GM12878 (cell line): ENCODE results near the gene LRRC8A. TPM values are rescaled to one million over a fixed set of nuclear protein-coding genes. Genes with fewer than 3 reads are reported as not detected.

Experiments
- ATAC-seq: fragments of 200-7000 bp; cut with Tn5 transposase; 3 replicates; pipeline ENCODE4 v1.9.1; 2020; ENCODE audit warnings: mild to moderate bottlenecking, moderate library complexity
- BruUV-seq: library from RNA; stranded (reverse); fragments of 400-500 nt; replicated peaks from 2 replicates; lab custom pipeline; 2021; lab: Mats Ljungman, UMichigan
- CTCF ChIA-PET: fragments of 300-600 bp; sonication (Branson Sonifier 250); formaldehyde crosslinking; extraction: SDS; loops from one replicate; lab custom pipeline; 2021; ENCODE audit warnings: inconsistent platforms; lab: Yijun Ruan, JAX
- POLR2A ChIA-PET: fragments of 350-600 bp; formaldehyde crosslinking; extraction: SDS; loops from one replicate; lab custom pipeline; 2021; ENCODE audit warnings: inconsistent platforms; lab: Charles Lee
- RAD21 ChIA-PET: fragments of 300-600 bp; sonication (Branson Sonifier 250); formaldehyde crosslinking; loops from one replicate; lab custom pipeline; 2023; ENCODE audit warnings: antibody characterized with exemption; ENCODE audit not compliant: unreplicated experiment; lab: Charles Lee
- SMC1A ChIA-PET: fragments of 300-600 bp; sonication (Branson Sonifier 250); formaldehyde crosslinking; loops from one replicate; lab custom pipeline; 2023; ENCODE audit not compliant: unreplicated experiment, uncharacterized antibody; lab: Charles Lee
- DNase-seq: peaks from one replicate; pipeline ENCODE4 v3.0.0-alpha.2; 2011; ENCODE audit warnings: low read depth, low spot score
- FAIRE-seq: peaks from 3 replicates; lab custom pipeline; 2011; peaks lifted over from hg19 to GRCh38; lab: Jason Lieb, UNC
- H2AFZ ChIP-seq: 2 replicates; pipeline ENCODE4 v1.6.0; 2011; ENCODE audit warnings: low read depth, low read length, control low read depth; ENCODE audit not compliant: control insufficient read depth
- H3K27ac ChIP-seq: 2 replicates; pipeline ENCODE4 v1.5.1; 2011; ENCODE audit warnings: control low read depth; ENCODE audit not compliant: control insufficient read depth, insufficient read depth
- H3K27me3 ChIP-seq, 2 experiments: replicated peaks in 1 of 2; 2 replicates each; pipeline versions ENCODE4 v1.6.0 to v1.6.1; 2011; ENCODE audit warnings: low read length in 1 of 2; ENCODE audit not compliant: control insufficient read depth in 2 of 2, insufficient read depth in 2 of 2
- H3K36me3 ChIP-seq, 2 experiments: 2 replicates each; pipeline ENCODE4 v1.5.1; 2011; ENCODE audit warnings: low read length in 1 of 2; ENCODE audit not compliant: control insufficient read depth in 2 of 2, insufficient read depth in 2 of 2
- H3K4me1 ChIP-seq: 2 replicates; pipeline ENCODE4 v1.6.1; 2011; ENCODE audit warnings: mild to moderate bottlenecking, low read length, moderate library complexity, mixed read lengths; ENCODE audit not compliant: control insufficient read depth, insufficient read depth
- H3K4me2 ChIP-seq: 2 replicates; pipeline ENCODE4 v1.6.0; 2011; ENCODE audit warnings: control low read depth; ENCODE audit not compliant: control insufficient read depth, insufficient read depth
- H3K4me3 ChIP-seq: fragments of 200-600 bp; sonication (generic); 2 replicates; pipeline ENCODE4 v1.5.1; 2016
- H3K79me2 ChIP-seq: 2 replicates; pipeline ENCODE4 v1.6.0; 2011; ENCODE audit warnings: low read length; ENCODE audit not compliant: control insufficient read depth, insufficient read depth
- H3K9ac ChIP-seq: 2 replicates; pipeline ENCODE4 v1.8.0; 2011; ENCODE audit warnings: low read length, control low read depth, mixed read lengths; ENCODE audit not compliant: control insufficient read depth, insufficient read depth
- H3K9me3 ChIP-seq: replicated peaks from 3 replicates; pipeline ENCODE4 v1.5.1; 2011; ENCODE audit warnings: mild to moderate bottlenecking, low read length; ENCODE audit not compliant: control insufficient read depth, insufficient read depth
- H4K20me1 ChIP-seq: 2 replicates; pipeline ENCODE4 v1.6.0; 2011; ENCODE audit not compliant: control insufficient read depth, insufficient read depth
- CEBPB ChIP-seq, 2 experiments: fragments of 150-350 bp in 1 of 2; IDR thresholded peaks; 2 replicates each; pipeline ENCODE4 v1.6.1; 2012 to 2014; ENCODE audit warnings: low read depth in 2 of 2, low read length in 2 of 2, borderline replicate concordance in 1 of 2, inconsistent platforms in 1 of 2
- CHD1 ChIP-seq: IDR thresholded peaks from 2 replicates; pipeline ENCODE4 v1.6.1; 2012; ENCODE audit warnings: low read depth, low read length, improper control_type of control experiment
- EED ChIP-seq: sonication (generic); IDR thresholded peaks from 2 replicates; pipeline ENCODE4 v1.6.1; 2016; ENCODE audit warnings: antibody characterized with exemption, low read depth
- ESRRA ChIP-seq: IDR thresholded peaks from 2 replicates; pipeline ENCODE4 v1.6.1; 2012; ENCODE audit warnings: mild to moderate bottlenecking, low read length, improper control_type of control experiment
- MAX ChIP-seq: IDR thresholded peaks from 2 replicates; pipeline ENCODE4 v1.6.1; 2012; ENCODE audit warnings: low read depth, low read length, improper control_type of control experiment
- MTA3 ChIP-seq: IDR thresholded peaks from 2 replicates; pipeline ENCODE4 v1.6.1; 2012; ENCODE audit warnings: low read length, inconsistent platforms, borderline replicate concordance
- NFYB ChIP-seq: IDR thresholded peaks from 2 replicates; pipeline ENCODE4 v1.6.1; 2011; ENCODE audit warnings: low read depth, mild to moderate bottlenecking, low read length, improper control_type of control experiment, moderate library complexity; ENCODE audit not compliant: insufficient read depth
- NR2F1 ChIP-seq: fragments of 450-650 bp; conservative IDR thresholded peaks from 2 replicates; pipeline ENCODE4 v1.6.1; 2017; ENCODE audit warnings: mild to moderate bottlenecking
- POLR2A ChIP-seq: IDR thresholded peaks from 2 replicates; pipeline ENCODE4 v1.6.1; 2011; ENCODE audit warnings: low read depth, mild to moderate bottlenecking, low read length
- POLR2AphosphoS5 ChIP-seq: IDR thresholded peaks from 2 replicates; pipeline ENCODE4 v1.6.1; 2011; ENCODE audit warnings: mild to moderate bottlenecking, low read length, inconsistent platforms
- RUNX3 ChIP-seq: IDR thresholded peaks from 2 replicates; pipeline ENCODE4 v1.6.1; 2012; ENCODE audit warnings: low read length, inconsistent platforms
- SREBF1 ChIP-seq: IDR thresholded peaks from 2 replicates; pipeline ENCODE4 v1.6.1; 2012; ENCODE audit warnings: mild to moderate bottlenecking, low read length
- SUZ12 ChIP-seq: fragments of 200-600 bp; sonication (generic); IDR thresholded peaks from one replicate; pipeline ENCODE4 v1.6.1; 2018; ENCODE audit warnings: antibody characterized with exemption, mild to moderate bottlenecking; ENCODE audit not compliant: unreplicated experiment
- USF1 ChIP-seq: IDR thresholded peaks from 2 replicates; pipeline ENCODE4 v1.6.1; 2011; ENCODE audit warnings: borderline replicate concordance, low read depth, mild to moderate bottlenecking, moderate library complexity, mixed read lengths, low read length; ENCODE audit not compliant: insufficient read depth; ENCODE audit errors: extremely low read length
- ZBED1 ChIP-seq: IDR thresholded peaks from 2 replicates; pipeline ENCODE4 v1.6.1; 2016; ENCODE audit warnings: borderline replicate concordance
- ZNF217 ChIP-seq: fragments of 450-650 bp; IDR thresholded peaks from 2 replicates; pipeline ENCODE4 v1.6.1; 2017; ENCODE audit warnings: antibody characterized with exemption, mild to moderate bottlenecking
- ZNF384 ChIP-seq: IDR thresholded peaks from 2 replicates; pipeline ENCODE4 v1.6.1; 2012; ENCODE audit warnings: low read depth, mild to moderate bottlenecking, low read length, improper control_type of control experiment, borderline replicate concordance
- ZNF622 ChIP-seq: fragments of 450-650 bp; IDR thresholded peaks from 2 replicates; pipeline ENCODE4 v1.6.1; 2017; ENCODE audit warnings: mild to moderate bottlenecking, inconsistent platforms
- WGBS: methylation state at CpG from one replicate; pipeline ENCODE4 v1.1.6; 2016; ENCODE audit warnings: low lambda C conversion rate; ENCODE audit not compliant: insufficient replicate concordance, insufficient coverage; ENCODE audit errors: missing lambda C conversion rate; 5-methylcytosine and 5-hydroxymethylcytosine counted together
- in situ Hi-C: fragments of 300-500 bp; cut with MboI; formaldehyde crosslinking; loops from 9 replicates; pipeline ENCODE4 v1.14.3; 2018; ENCODE audit warnings: mixed read lengths
- intact Hi-C: fragments of 100-400 bp; cut with micrococcal nuclease; formaldehyde crosslinking; loops from one replicate; pipeline ENCODE4 v1.14.2; 2022; ENCODE audit not compliant: unreplicated experiment
- polyA plus RNA-seq, 11 experiments: library from polyadenylated mRNA; depleted of rRNA in 4 of 11; unstranded in 6 of 11; stranded (reverse) in 5 of 11; fragments of >200 nt; fragmentation: Nextera tagmentation in 4 of 11; fragmentation: Illumina TruSeq in 1 of 11; extraction: Ambion mirVana in 4 of 11; extraction: Trizol in 1 of 11; gene quantifications; 1 replicate in 1 of 11; 2 replicates in 10 of 11; pipeline versions ENCODE4 v1.2.1 to v1.2.3, GENCODE V29; 2011 to 2016; ENCODE audit warnings: inconsistent platforms in 2 of 11, missing spikeins in 2 of 11, low read depth in 1 of 11
- total RNA-seq, 4 experiments: library from RNA; depleted of rRNA in 3 of 4; stranded (reverse); fragments of >200 nt in 3 of 4; fragmentation: Illumina TruSeq in 1 of 4; extraction: Trizol in 1 of 4; gene quantifications; 2 replicates each; pipeline versions ENCODE4 v1.2.1 to v1.2.3, GENCODE V29; 2013 to 2021
- TF ChIP-seq, protein P1 (sequence below), 3 experiments: IDR thresholded peaks in 2 of 3; conservative IDR thresholded peaks in 1 of 3; 2 replicates each; pipeline ENCODE4 v1.5.1; 2011; ENCODE audit warnings: low read depth in 3 of 3, low read length in 3 of 3, mild to moderate bottlenecking in 3 of 3, control low read depth in 2 of 3, moderate library complexity in 2 of 3, inconsistent platforms in 1 of 3, mixed read lengths in 1 of 3; ENCODE audit not compliant: control insufficient read depth in 2 of 3, insufficient read depth in 1 of 3; ENCODE audit errors: extremely low read depth in 1 of 3

Gene LRRC8A
- total and polyA plus RNA-seq, 10 of the 15 experiments (the other 5 are each of a cell fraction or from before 2014, with no cell fraction given) = 1.6 to 15.9 (median 9.7) TPM

DNA sequence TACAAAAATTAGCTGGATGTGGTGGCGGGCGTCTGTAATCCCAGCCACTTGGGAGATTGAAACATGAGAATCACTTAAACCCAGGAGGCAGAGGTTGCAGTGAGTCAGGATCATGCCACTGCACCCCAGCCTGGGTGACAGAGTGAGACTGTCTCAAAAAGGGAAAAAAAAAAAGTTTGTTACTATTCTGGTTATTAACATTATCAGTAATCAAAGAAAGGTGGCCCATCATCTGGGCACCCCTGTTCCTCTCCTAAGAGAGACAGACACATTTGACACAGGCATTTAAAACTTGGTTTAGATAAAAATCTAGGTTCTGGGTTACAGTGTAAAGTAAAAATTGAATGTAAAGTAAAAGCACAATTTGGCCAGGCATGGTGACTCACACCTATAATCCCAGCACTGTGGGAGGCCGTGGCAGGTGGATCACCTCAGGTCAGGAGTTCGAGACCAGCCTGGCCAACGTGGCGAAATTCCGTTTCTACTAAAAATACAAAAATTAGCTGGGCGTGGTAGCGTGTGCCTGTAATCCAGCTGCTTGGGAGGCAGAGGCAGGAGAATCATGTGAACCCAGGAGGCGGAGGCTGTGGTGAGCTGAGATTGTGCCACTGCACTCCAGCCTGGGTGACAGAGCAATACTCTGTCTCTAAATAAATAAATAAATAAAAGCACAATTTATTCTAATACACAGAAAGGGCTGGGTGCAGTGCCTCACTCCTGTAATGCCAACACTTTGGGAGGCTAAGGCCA lies 22.1 kb downstream of the LRRC8A start:
- no peak overlapping the region for H3K4me2 ChIP-seq
- SMC1A ChIA-PET = interaction anchor here (0.6 kb wide), 1 partner anchor 300 kb away, joined by 3 read pairs; no protein-coding TSS in a partner anchor
- intact Hi-C loops = no loop called here

More for the DNA sequence above, 22.1 kb downstream of the LRRC8A start:
- no TSS peak for BruUV-seq
- in situ Hi-C loops = no loop called here
- Histone ChIP-seq H3K27ac (no peak overlapping the region), H3K36me3 (peaks cover 8 to 17% of the 10 kb centered on the region in 2 experiments; a peak in 3 of 4 replicates), H3K9me3 (no peaks in the 10 kb centered on the region), H4K20me1 (no peaks in the 10 kb centered on the region), H3K27me3 (no peaks in the 10 kb centered on the region), H3K9ac (no peak overlapping the region), H2AFZ (no peak overlapping the region), H3K4me1 (peaks cover 30% of the 10 kb centered on the region), H3K79me2 (no peaks in the 10 kb centered on the region), H3K4me3 (no peak overlapping the region)
- 92% methylated on average over 10 of the region's 10 CpGs for WGBS
- TF ChIP-seq ZNF217 = no peak
- TF ChIP-seq POLR2A = no peak
- TF ChIP-seq CEBPB (IDR thresholded peaks at IDR 0.05; ENCODE audit: borderline replicate concordance in 1 of 2, low read depth in 2 of 2, low read length in 2 of 2) = no peak
- TF ChIP-seq USF1 = no peak
- no peak for TF ChIP-seq MAX
- no peak for TF ChIP-seq CHD1
- no peak for TF ChIP-seq ZNF384
- TF ChIP-seq RUNX3 = no peak
- no peak for TF ChIP-seq SREBF1
- no peak for TF ChIP-seq NFYB
- TF ChIP-seq, protein P1, sequence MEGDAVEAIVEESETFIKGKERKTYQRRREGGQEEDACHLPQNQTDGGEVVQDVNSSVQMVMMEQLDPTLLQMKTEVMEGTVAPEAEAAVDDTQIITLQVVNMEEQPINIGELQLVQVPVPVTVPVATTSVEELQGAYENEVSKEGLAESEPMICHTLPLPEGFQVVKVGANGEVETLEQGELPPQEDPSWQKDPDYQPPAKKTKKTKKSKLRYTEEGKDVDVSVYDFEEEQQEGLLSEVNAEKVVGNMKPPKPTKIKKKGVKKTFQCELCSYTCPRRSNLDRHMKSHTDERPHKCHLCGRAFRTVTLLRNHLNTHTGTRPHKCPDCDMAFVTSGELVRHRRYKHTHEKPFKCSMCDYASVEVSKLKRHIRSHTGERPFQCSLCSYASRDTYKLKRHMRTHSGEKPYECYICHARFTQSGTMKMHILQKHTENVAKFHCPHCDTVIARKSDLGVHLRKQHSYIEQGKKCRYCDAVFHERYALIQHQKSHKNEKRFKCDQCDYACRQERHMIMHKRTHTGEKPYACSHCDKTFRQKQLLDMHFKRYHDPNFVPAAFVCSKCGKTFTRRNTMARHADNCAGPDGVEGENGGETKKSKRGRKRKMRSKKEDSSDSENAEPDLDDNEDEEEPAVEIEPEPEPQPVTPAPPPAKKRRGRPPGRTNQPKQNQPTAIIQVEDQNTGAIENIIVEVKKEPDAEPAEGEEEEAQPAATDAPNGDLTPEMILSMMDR (IDR thresholded peaks at IDR 0.05 in 2 of 3, conservative IDR thresholded peaks at IDR 0.05 in 1 of 3; ENCODE audit: control insufficient read depth in 2 of 3, extremely low read depth in 1 of 3, insufficient read depth in 1 of 3, low read depth in 3 of 3, low read length in 3 of 3) = no peak
- no peak for TF ChIP-seq POLR2AphosphoS5
- no peak for TF ChIP-seq ESRRA
- TF ChIP-seq SUZ12 = no peak
- no peak for TF ChIP-seq ZNF622
- TF ChIP-seq NR2F1 = no peak
- no peak for TF ChIP-seq MTA3
- TF ChIP-seq ZBED1 = no peak
- TF ChIP-seq EED = no peak
- no peak for FAIRE-seq
- CTCF ChIA-PET = no interaction called here
- POLR2A ChIA-PET = no interaction called here
- RAD21 ChIA-PET = no interaction called here
- DNase-seq = no peak
- ATAC-seq = no peak
